Measurements from ENCODE around the gene KANSL1L.

GRCh38 chr2:210034087-210034683, 137.0 kb downstream of the KANSL1L start:
- TF ChIP-seq REST (IDR thresholded peaks at IDR 0.05; ENCODE audit: insufficient replicate concordance, low read depth) = no peak
- TF ChIP-seq CTCF (IDR thresholded peaks at IDR 0.05; ENCODE audit: insufficient read depth, low read length) = no peak
- no peak; the same call in 1 of the 2 replicates for TF ChIP-seq POLR2AphosphoS5 (IDR thresholded peaks at IDR 0.05; ENCODE audit: low read depth)
- TF ChIP-seq SPI1 (IDR thresholded peaks at IDR 0.05; ENCODE audit: borderline replicate concordance, low read depth) = no peak
